Measurements from ENCODE around the gene SNX25.

The SNX25 gene

GRCh38 chr4:185263419-185263818, 54.0 kb downstream of the SNX25 start:
- H3K4me3 ChIP-seq (ENCODE audit: low read depth, low read length): no peak overlapping the region
- H3K4me1 ChIP-seq (ENCODE audit: control insufficient read depth, insufficient read depth, low read length): peaks cover 6% of the 10 kb centered on the region
- ChIA-PET POLR2A (no interaction called here), CTCF (no interaction called here)
- TF ChIP-seq ZNF138 (tag by site-specific recombination; IDR thresholded peaks at IDR 0.05; ENCODE audit: borderline replicate concordance) (no peak), PRDM1 (tag by site-specific recombination; IDR thresholded peaks at IDR 0.05) (no peak), ZNF391 (tag by site-specific recombination; IDR thresholded peaks at IDR 0.05; ENCODE audit: borderline replicate concordance, low read depth) (no peak), ZNF404 (tag by site-specific recombination; IDR thresholded peaks at IDR 0.05) (no peak), HOXD13 (CRISPR knock-in tag; IDR thresholded peaks at IDR 0.05; ENCODE audit: borderline replicate concordance) (no peak), KLF16 (tag by site-specific recombination; IDR thresholded peaks at IDR 0.05) (no peak), ZNF792 (tag by site-specific recombination; IDR thresholded peaks at IDR 0.05) (no peak), GLIS2 (tag by site-specific recombination; IDR thresholded peaks at IDR 0.05) (no peak), ZNF791 (tag by site-specific recombination; IDR thresholded peaks at IDR 0.05) (no peak), GLI2 (tag by site-specific recombination; IDR thresholded peaks at IDR 0.05; ENCODE audit: borderline replicate concordance, low read depth) (no peak), ZNF292 (tag by site-specific recombination; IDR thresholded peaks at IDR 0.05; ENCODE audit: borderline replicate concordance, low read depth) (no peak), ZNF747 (tag by site-specific recombination; IDR thresholded peaks at IDR 0.05) (no peak), ZSCAN16 (tag by site-specific recombination; IDR thresholded peaks at IDR 0.05) (no peak), CTCF (tag by site-specific recombination; IDR thresholded peaks at IDR 0.05) (no peak), ZNF248 (tag by site-specific recombination; IDR thresholded peaks at IDR 0.05) (no peak), ZNF37A (tag by site-specific recombination; IDR thresholded peaks at IDR 0.05) (no peak), ZSCAN30 (tag by site-specific recombination; IDR thresholded peaks at IDR 0.05) (no peak), ZNF114 (tag by site-specific recombination; IDR thresholded peaks at IDR 0.05) (no peak)
- H3K27ac ChIP-seq (ENCODE audit: extremely low read depth, low read depth, low read length): no peak overlapping the region
- H3K36me3 ChIP-seq (ENCODE audit: control insufficient read depth in 2 of 2, insufficient read depth in 1 of 2, low read length in 2 of 2): peaks cover 0 to 34% of the 10 kb centered on the region in 2 experiments; a peak in 2 of 3 replicates
- no peaks in the 10 kb centered on the region for H3K9me3 ChIP-seq (ENCODE audit: control insufficient read depth, insufficient read depth, low read depth, low read length)

- POLR2A ChIA-PET: no interaction called here
- Histone ChIP-seq H3K27ac (ENCODE audit: extremely low read depth, low read depth, low read length) (no peak overlapping the region), H3K9me3 (ENCODE audit: control insufficient read depth, insufficient read depth, low read depth, low read length) (no peaks in the 10 kb centered on the region), H3K36me3 (ENCODE audit: control insufficient read depth in 2 of 2, insufficient read depth in 1 of 2, low read length in 2 of 2) (peaks cover 0 to 35% of the 10 kb centered on the region in 2 experiments; a peak in 2 of 3 replicates), H3K4me1 (ENCODE audit: control insufficient read depth, insufficient read depth, low read length) (no peaks in the 10 kb centered on the region), H3K4me3 (ENCODE audit: low read depth, low read length) (no peak overlapping the region)
- CTCF ChIA-PET: interaction anchor here (1.1 kb wide), 1 partner anchor 14 kb away, joined by 3 read pairs; no protein-coding TSS in a partner anchor
- TF ChIP-seq PRDM4 (tag by site-specific recombination; IDR thresholded peaks at IDR 0.05): no peak
- TF ChIP-seq ZNF549 (tag by site-specific recombination; IDR thresholded peaks at IDR 0.05): no peak
- no peak for TF ChIP-seq ZBTB10 (tag by site-specific recombination; IDR thresholded peaks at IDR 0.05)
- TF ChIP-seq ZNF416 (tag by site-specific recombination; IDR thresholded peaks at IDR 0.05): no peak
- TF ChIP-seq ZNF19 (tag by site-specific recombination; IDR thresholded peaks at IDR 0.05; ENCODE audit: low read depth): no peak
- TF ChIP-seq ZNF510 (tag by site-specific recombination; IDR thresholded peaks at IDR 0.05; ENCODE audit: insufficient replicate concordance): no peak
- TF ChIP-seq ZNF530 (tag by site-specific recombination; IDR thresholded peaks at IDR 0.05; ENCODE audit: low read depth): no peak
- TF ChIP-seq REST (tag by site-specific recombination; IDR thresholded peaks at IDR 0.05): no peak
Measured at GRCh38 chr4:185265942-185266341, 56.5 kb downstream of the SNX25 start.
